H9 (cell line): Measurements from ENCODE around the gene SH2D6. TPM values are rescaled to one million over a fixed set of nuclear protein-coding genes. Genes with fewer than 3 reads are reported as not detected.

Experiments
- DNase-seq: peaks from one replicate; pipeline ENCODE4 v3.0.0-alpha.2; 2017
- H2AFZ ChIP-seq: one replicate; pipeline ENCODE4 v1.6.1; 2013; ENCODE audit warnings: mild to moderate bottlenecking, low read length, control low read depth, moderate library complexity
- H2AK5ac ChIP-seq: 2 replicates; pipeline ENCODE4 v1.6.1; 2013; ENCODE audit warnings: low read length, control low read depth, mixed read lengths; ENCODE audit not compliant: insufficient read length
- H2BK120ac ChIP-seq: one replicate; pipeline ENCODE4 v1.6.1; 2013; ENCODE audit warnings: low read depth, mild to moderate bottlenecking, low read length, control low read depth, inconsistent platforms; ENCODE audit not compliant: poor library complexity, severe bottlenecking
- H2BK12ac ChIP-seq: 2 replicates; pipeline ENCODE4 v1.6.1; 2013; ENCODE audit warnings: low read length, control low read depth, mixed read lengths, low read depth; ENCODE audit not compliant: insufficient read length
- H2BK15ac ChIP-seq: 2 replicates; pipeline ENCODE4 v1.6.1; 2013; ENCODE audit warnings: low read depth, low read length, control low read depth
- H2BK20ac ChIP-seq: one replicate; pipeline ENCODE4 v1.6.1; 2013; ENCODE audit warnings: low read depth, mild to moderate bottlenecking, low read length, control low read depth, inconsistent platforms; ENCODE audit not compliant: poor library complexity, severe bottlenecking
- H2BK5ac ChIP-seq: 2 replicates; pipeline ENCODE4 v1.6.1; 2013; ENCODE audit warnings: low read length, control low read depth, mixed read lengths; ENCODE audit not compliant: insufficient read length
- H3K14ac ChIP-seq: 2 replicates; pipeline ENCODE4 v1.6.1; 2013; ENCODE audit warnings: low read length, control low read depth; ENCODE audit not compliant: insufficient read depth
- H3K18ac ChIP-seq: 2 replicates; pipeline ENCODE4 v1.6.1; 2013; ENCODE audit warnings: low read depth, mild to moderate bottlenecking, mixed read lengths, low read length, control low read depth; ENCODE audit not compliant: insufficient read length
- H3K23ac ChIP-seq: 2 replicates; pipeline ENCODE4 v1.6.1; 2013; ENCODE audit warnings: low read length, control low read depth, mixed read lengths, low read depth; ENCODE audit not compliant: insufficient read length
- H3K23me2 ChIP-seq: 2 replicates; pipeline ENCODE4 v1.6.1; 2013; ENCODE audit warnings: low read depth, mild to moderate bottlenecking, mixed read lengths, low read length, control low read depth; ENCODE audit not compliant: insufficient read length, poor library complexity, severe bottlenecking
- H3K27ac ChIP-seq: 2 replicates; pipeline ENCODE4 v1.5.1; 2013; ENCODE audit warnings: low read length, control low read depth, mixed read lengths, low read depth; ENCODE audit not compliant: insufficient read length
- H3K27me3 ChIP-seq: 2 replicates; pipeline ENCODE4 v1.6.1; 2013; ENCODE audit warnings: low read length, control low read depth, inconsistent platforms; ENCODE audit not compliant: insufficient read depth
- H3K4ac ChIP-seq: 2 replicates; pipeline ENCODE4 v1.6.1; 2013; ENCODE audit warnings: low read depth, mild to moderate bottlenecking, control low read depth, inconsistent platforms, low read length, moderate library complexity
- H3K4me1 ChIP-seq: 2 replicates; pipeline ENCODE4 v1.6.1; 2013; ENCODE audit warnings: low read length, control low read depth, inconsistent platforms; ENCODE audit not compliant: insufficient read depth
- H3K4me2 ChIP-seq: 2 replicates; pipeline ENCODE4 v1.6.1; 2013; ENCODE audit warnings: low read length, control low read depth, mixed read lengths; ENCODE audit not compliant: insufficient read length, insufficient read depth
- H3K56ac ChIP-seq: 2 replicates; pipeline ENCODE4 v1.6.1; 2013; ENCODE audit warnings: low read depth, mild to moderate bottlenecking, mixed read lengths, low read length, control low read depth; ENCODE audit not compliant: insufficient read length
- H3K79me1 ChIP-seq: 2 replicates; pipeline ENCODE4 v1.6.1; 2013; ENCODE audit warnings: low read depth, mild to moderate bottlenecking, moderate library complexity, low read length, control low read depth, inconsistent platforms; ENCODE audit not compliant: insufficient read depth, poor library complexity, severe bottlenecking
- H3K79me2 ChIP-seq: 2 replicates; pipeline ENCODE4 v1.6.1; 2013; ENCODE audit warnings: low read length, control low read depth, inconsistent platforms; ENCODE audit not compliant: insufficient read depth
- H3K9ac ChIP-seq: 2 replicates; pipeline ENCODE4 v1.6.1; 2013; ENCODE audit warnings: low read length, control low read depth, mixed read lengths; ENCODE audit not compliant: insufficient read length; ENCODE audit errors: extremely low read depth
- H3K9me3 ChIP-seq: one replicate; pipeline ENCODE4 v1.6.1; 2013; ENCODE audit warnings: low read depth, low read length, inconsistent platforms; ENCODE audit not compliant: control insufficient read depth
- H3T11ph ChIP-seq: one replicate; pipeline ENCODE4 v1.6.1; 2013; ENCODE audit warnings: mild to moderate bottlenecking, low read length, control low read depth, inconsistent platforms
- H4K20me1 ChIP-seq: one replicate; pipeline ENCODE4 v1.6.1; 2013; ENCODE audit not compliant: control insufficient read depth, insufficient read length, insufficient read depth
- H4K5ac ChIP-seq: 2 replicates; pipeline ENCODE4 v1.6.1; 2013; ENCODE audit warnings: low read depth, mild to moderate bottlenecking, mixed read lengths, low read length, control low read depth; ENCODE audit not compliant: insufficient read length
- H4K8ac ChIP-seq: replicated peaks from 2 replicates; pipeline ENCODE4 v1.6.1; 2013; ENCODE audit warnings: low read length, control low read depth, mixed read lengths, low read depth; ENCODE audit not compliant: insufficient read length
- H4K91ac ChIP-seq: 2 replicates; pipeline ENCODE4 v1.6.1; 2013; ENCODE audit warnings: low read depth, mild to moderate bottlenecking, moderate library complexity, mixed read lengths, low read length, control low read depth; ENCODE audit not compliant: insufficient read length
- H3K27ac Mint-ChIP-seq, 3 experiments: 2 replicates in 2 of 3; 3 replicates in 1 of 3; pipeline ENCODE4 v1.8.0; 2020 to 2021; ENCODE audit warnings: mixed read lengths in 3 of 3, mild to moderate bottlenecking in 1 of 3, moderate library complexity in 1 of 3
- H3K27me3 Mint-ChIP-seq: 2 replicates; pipeline ENCODE4 v1.8.0; 2021; ENCODE audit warnings: low read depth, mild to moderate bottlenecking, moderate library complexity, mixed read lengths
- H3K36me3 Mint-ChIP-seq, 3 experiments: 2 replicates in 2 of 3; 3 replicates in 1 of 3; pipeline ENCODE4 v1.8.0; 2020 to 2021; ENCODE audit warnings: low read depth in 3 of 3, mixed read lengths in 3 of 3; ENCODE audit not compliant: insufficient read depth in 1 of 3
- H3K4me1 Mint-ChIP-seq, 2 experiments: 2 replicates each; pipeline ENCODE4 v1.8.0; 2020; ENCODE audit warnings: mixed read lengths in 2 of 2
- H3K4me3 Mint-ChIP-seq, 2 experiments: 2 replicates in 1 of 2; 3 replicates in 1 of 2; pipeline ENCODE4 v1.8.0; 2020 to 2021; ENCODE audit warnings: mild to moderate bottlenecking in 2 of 2, mixed read lengths in 2 of 2, moderate library complexity in 1 of 2
- H3K9me3 Mint-ChIP-seq, 2 experiments: 2 replicates in 1 of 2; 3 replicates in 1 of 2; pipeline ENCODE4 v1.8.0; 2020; ENCODE audit warnings: mild to moderate bottlenecking in 2 of 2, mixed read lengths in 2 of 2, moderate library complexity in 1 of 2
- WGBS: extraction: QIAGEN DNeasy Blood & Tissue Kit; methylation state at CpG from one replicate; pipeline ENCODE4 v1.1.7; 2013; ENCODE audit warnings: missing lambda C conversion rate, low lambda C conversion rate, mixed read lengths; ENCODE audit not compliant: insufficient read length; ENCODE audit errors: extremely low coverage; 5-methylcytosine and 5-hydroxymethylcytosine counted together
- total RNA-seq: library from RNA; stranded (reverse); gene quantifications from 2 replicates; pipeline ENCODE4 v1.2.1, GENCODE V29; 2021
- TF ChIP-seq, protein P1 (sequence below): fragments of 200-600 bp; sonication (generic); conservative IDR thresholded peaks from 3 replicates; pipeline ENCODE4 v1.8.0; 2021; ENCODE audit warnings: antibody characterized with exemption, mild to moderate bottlenecking

The SH2D6 gene
- total RNA-seq, 1 experiment from 2014 or later, result 0.61 TPM

DNA sequence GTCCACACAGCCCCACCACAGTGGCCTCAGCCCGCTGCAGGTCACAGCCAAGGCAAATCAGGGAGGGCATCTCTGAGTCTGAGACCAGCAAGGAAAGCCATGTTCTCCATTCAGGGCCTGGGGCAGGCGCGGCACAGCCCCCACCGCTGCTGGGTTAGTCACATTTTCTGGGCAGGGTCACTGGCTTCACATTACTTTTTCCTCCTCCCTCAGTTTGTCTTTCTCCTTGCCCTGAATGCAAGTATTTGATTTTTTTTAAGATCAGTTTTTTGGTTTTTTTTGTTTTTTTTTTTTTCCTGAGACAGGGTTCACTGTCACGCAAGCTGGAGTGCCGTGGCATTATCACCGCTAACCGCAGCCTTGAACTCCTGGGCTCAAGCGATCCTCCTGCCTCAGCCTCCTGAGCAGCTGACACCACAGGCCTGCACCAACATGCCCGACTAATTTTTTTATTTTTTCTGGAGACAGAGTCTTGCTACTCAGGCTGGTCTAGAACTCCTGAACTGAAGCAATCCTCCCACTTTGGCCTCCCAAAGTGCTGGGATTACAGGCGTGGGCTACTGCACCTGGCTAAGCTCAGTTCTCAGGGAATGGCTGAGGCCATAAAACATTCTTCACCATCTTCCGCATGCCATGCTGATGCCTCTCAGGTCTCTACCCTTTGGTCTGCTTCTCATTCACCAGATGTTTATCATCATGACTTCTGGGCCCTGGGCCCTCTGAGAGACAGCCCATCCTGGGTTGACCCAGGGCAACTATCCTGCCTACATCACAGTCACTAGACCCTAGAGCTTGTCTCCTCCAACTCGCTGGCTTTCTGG lies 7.7 kb upstream of the SH2D6 start:
- peaks cover 37 to 42% of the 10 kb centered on the region in 2 experiments for H3K4me1 Mint-ChIP-seq
- no peak overlapping the region for H2BK20ac ChIP-seq
- peaks cover 25% of the 10 kb centered on the region for H3K4me1 ChIP-seq
- peak overlapping the region; percentile 23 for H3K4me2 ChIP-seq
- H3T11ph ChIP-seq, result no peak overlapping the region
- peak overlapping the region; percentile 60; the same call in 1 of the 2 replicates for H3K14ac ChIP-seq
- H2AK5ac ChIP-seq, result peak overlapping the region; percentile 39
- H4K20me1 ChIP-seq, result no peaks in the 10 kb centered on the region
- H2BK120ac ChIP-seq, result no peak overlapping the region
- H3K27ac ChIP-seq, result no peak overlapping the region
- H3K27me3 ChIP-seq, result no peaks in the 10 kb centered on the region
- no peak overlapping the region for H3K23ac ChIP-seq
- H2BK15ac ChIP-seq, result no peak overlapping the region
- TF ChIP-seq, protein P1, sequence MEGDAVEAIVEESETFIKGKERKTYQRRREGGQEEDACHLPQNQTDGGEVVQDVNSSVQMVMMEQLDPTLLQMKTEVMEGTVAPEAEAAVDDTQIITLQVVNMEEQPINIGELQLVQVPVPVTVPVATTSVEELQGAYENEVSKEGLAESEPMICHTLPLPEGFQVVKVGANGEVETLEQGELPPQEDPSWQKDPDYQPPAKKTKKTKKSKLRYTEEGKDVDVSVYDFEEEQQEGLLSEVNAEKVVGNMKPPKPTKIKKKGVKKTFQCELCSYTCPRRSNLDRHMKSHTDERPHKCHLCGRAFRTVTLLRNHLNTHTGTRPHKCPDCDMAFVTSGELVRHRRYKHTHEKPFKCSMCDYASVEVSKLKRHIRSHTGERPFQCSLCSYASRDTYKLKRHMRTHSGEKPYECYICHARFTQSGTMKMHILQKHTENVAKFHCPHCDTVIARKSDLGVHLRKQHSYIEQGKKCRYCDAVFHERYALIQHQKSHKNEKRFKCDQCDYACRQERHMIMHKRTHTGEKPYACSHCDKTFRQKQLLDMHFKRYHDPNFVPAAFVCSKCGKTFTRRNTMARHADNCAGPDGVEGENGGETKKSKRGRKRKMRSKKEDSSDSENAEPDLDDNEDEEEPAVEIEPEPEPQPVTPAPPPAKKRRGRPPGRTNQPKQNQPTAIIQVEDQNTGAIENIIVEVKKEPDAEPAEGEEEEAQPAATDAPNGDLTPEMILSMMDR, result no peak
- H2AFZ ChIP-seq, result no peak overlapping the region
- peak overlapping the region in 1 of 3 experiments; percentile 1; a peak in 1 of 7 replicates for H3K27ac Mint-ChIP-seq
- no CpG with 5 or more reads among the region's 13 CpGs for WGBS
- H2BK5ac ChIP-seq, result no peak overlapping the region
- no peak for DNase-seq
- no peak overlapping the region for H3K56ac ChIP-seq
- peaks cover 8% of the 10 kb centered on the region for H3K23me2 ChIP-seq
- H3K9me3 Mint-ChIP-seq, result no peaks in the 10 kb centered on the region
- no peaks in the 10 kb centered on the region for H3K36me3 Mint-ChIP-seq
- H4K8ac ChIP-seq, result no peak overlapping the region
- H3K4me3 Mint-ChIP-seq, result no peak overlapping the region
- H3K79me1 ChIP-seq, result no peaks in the 10 kb centered on the region
- H4K91ac ChIP-seq, result no peak overlapping the region
- H3K4ac ChIP-seq, result no peak overlapping the region
- no peak overlapping the region for H3K18ac ChIP-seq
- no peak overlapping the region for H4K5ac ChIP-seq
- H3K27me3 Mint-ChIP-seq, result no peaks in the 10 kb centered on the region; the same call in none of the 2 replicates
- H2BK12ac ChIP-seq, result no peak overlapping the region
- H3K79me2 ChIP-seq, result no peaks in the 10 kb centered on the region
- H3K9me3 ChIP-seq, result no peaks in the 10 kb centered on the region
- H3K9ac ChIP-seq, result no peak overlapping the region
